K562 (cell line): ENCODE data around the gene PELI3. TPM values are rescaled to one million over a fixed set of nuclear protein-coding genes. Genes with fewer than 3 reads are reported as not detected.

ENCODE experiments used
- ZNF318 ChIP-seq, 2 experiments: fragments of 450-650 bp; IDR thresholded peaks; 2 replicates each; pipeline ENCODE4 v1.6.1; 2016; ENCODE audit warnings: mild to moderate bottlenecking in 2 of 2, borderline replicate concordance in 1 of 2, low read depth in 1 of 2, moderate library complexity in 1 of 2
- polyA plus RNA-seq, 8 experiments: library from polyadenylated mRNA; depleted of rRNA in 4 of 8; stranded (reverse) in 5 of 8; unstranded in 3 of 8; fragments of >200 nt; fragmentation: Nextera tagmentation in 2 of 8; fragmentation: Illumina TruSeq in 1 of 8; extraction: Ambion mirVana in 2 of 8; extraction: Trizol in 1 of 8; gene quantifications; 2 replicates each; pipeline versions ENCODE4 v1.2.1 to v1.2.3, GENCODE V29; 2011 to 2014; ENCODE audit warnings: inconsistent platforms in 1 of 8, missing spikeins in 1 of 8
- total RNA-seq, 7 experiments: library from RNA; depleted of rRNA in 6 of 7; stranded (reverse); fragments of >200 nt in 6 of 7; fragmentation: Illumina TruSeq in 2 of 7; extraction: Trizol in 2 of 7; gene quantifications; 2 replicates each; pipeline versions ENCODE4 v1.2.1 to v1.2.3, GENCODE V29; 2011 to 2021; ENCODE audit warnings: low replicate concordance in 1 of 7

The PELI3 gene
- total and polyA plus RNA-seq, 9 of the 15 experiments (the other 6 are each of a cell fraction or from before 2014, with no cell fraction given), result 0.17 to 4.2 (median 1.9) TPM

DNA sequence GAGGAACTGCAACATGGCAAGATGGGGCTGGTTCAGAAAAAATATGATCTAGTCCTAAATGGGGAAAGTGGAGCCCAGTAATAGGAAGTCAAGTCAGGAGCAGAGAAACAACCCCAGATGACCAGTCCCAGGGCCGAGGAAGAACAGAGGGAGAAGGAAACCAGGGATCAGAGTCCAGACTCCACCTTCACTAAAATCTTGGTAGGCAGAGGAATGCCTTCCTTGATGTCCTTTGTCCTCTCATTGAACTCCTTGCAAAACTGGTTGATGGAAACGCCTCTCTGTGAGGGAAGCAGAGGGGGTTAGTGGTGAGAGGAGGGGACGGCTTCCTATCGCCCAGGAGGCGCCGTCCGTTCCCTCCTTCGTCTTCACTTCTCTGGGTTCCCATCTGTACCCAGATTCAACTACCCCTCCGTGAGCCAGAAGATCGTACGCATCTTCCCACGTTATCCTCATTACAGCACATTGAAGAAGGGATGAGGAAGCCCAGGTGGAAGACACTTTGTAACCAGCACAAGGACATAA, 28.7 kb upstream of the PELI3 start (continued):
- no peak for TF ChIP-seq ZNF318 (IDR thresholded peaks at IDR 0.05; ENCODE audit: borderline replicate concordance in 1 of 2, low read depth in 1 of 2)
